Measurements from ENCODE around the gene CERS4. TPM values are rescaled to one million over a fixed set of nuclear protein-coding genes. Genes with fewer than 3 reads are reported as not detected.
A peak's percentile ranks its signal among the peaks of the same experiment; 100 is the strongest.

CERS4 gene
- total RNA-seq, 1 donor, result 4.0 TPM

GRCh38 chr19:8307400-8307964 lies 98.3 kb downstream of the CERS4 start:
- H2AFZ ChIP-seq (ENCODE audit: low read length), result peak overlapping the region; percentile 88

GRCh38 chr19:8307965-8308866 lies 99.0 kb downstream of the CERS4 start, which contains the start of gene CD320:
Gene CD320, minus strand, starts transcription at chr19:8308358. Its CDS starts 68 bp downstream, at chr19:8308290.
- H2AFZ ChIP-seq (ENCODE audit: low read length), result peak within 1 kb of the TSS; percentile 88
- no peak for TF ChIP-seq CTCF (IDR thresholded peaks at IDR 0.05; ENCODE audit: extremely low read depth, low read depth, low read length)
- H3K4me3 ChIP-seq (ENCODE audit: insufficient read depth, low read length), result peak within 1 kb of the TSS; percentile 75
- H3K9me3 ChIP-seq (ENCODE audit: low read depth, low read length), result no peaks in the 10 kb centered on the region
- no peaks in the 10 kb centered on the region for H3K79me2 ChIP-seq (ENCODE audit: insufficient read depth, low read length)
- H3K36me3 ChIP-seq (ENCODE audit: insufficient read depth, low read length), result peaks cover 17% of the 10 kb centered on the region
- peak within 1 kb of the TSS; percentile 87 for H3K4me2 ChIP-seq (ENCODE audit: insufficient read depth, low read length)
- no peaks in the 10 kb centered on the region for H3K27me3 ChIP-seq (ENCODE audit: insufficient read depth, low read length)
- H4K20me1 ChIP-seq (ENCODE audit: insufficient read depth, low read length), result no peaks in the 10 kb centered on the region
- peak; percentile 99 for DNase-seq (ENCODE audit: insufficient read length, low spot score, missing footprints)
- peak within 1 kb of the TSS; percentile 46 for H3K27ac ChIP-seq (ENCODE audit: low read depth, low read length)
- peaks cover 14% of the 10 kb centered on the region for H3K4me1 ChIP-seq (ENCODE audit: insufficient read depth, low read length)

More at GRCh38 chr19:8307400-8307964, 98.3 kb downstream of the CERS4 start:
- peak overlapping the region; percentile 87 for H3K4me2 ChIP-seq (ENCODE audit: insufficient read depth, low read length)
- no peaks in the 10 kb centered on the region for H3K9me3 ChIP-seq (ENCODE audit: low read depth, low read length)
- H3K79me2 ChIP-seq (ENCODE audit: insufficient read depth, low read length), result no peaks in the 10 kb centered on the region
- DNase-seq (ENCODE audit: insufficient read length, low spot score, missing footprints), result peak; percentile 72
- H3K27me3 ChIP-seq (ENCODE audit: insufficient read depth, low read length), result no peaks in the 10 kb centered on the region
- peaks cover 17% of the 10 kb centered on the region for H3K36me3 ChIP-seq (ENCODE audit: insufficient read depth, low read length)
- peak overlapping the region; percentile 75 for H3K4me3 ChIP-seq (ENCODE audit: insufficient read depth, low read length)
- H4K20me1 ChIP-seq (ENCODE audit: insufficient read depth, low read length), result no peaks in the 10 kb centered on the region
- TF ChIP-seq CTCF (IDR thresholded peaks at IDR 0.05; ENCODE audit: extremely low read depth, low read depth, low read length), result no peak
- H3K27ac ChIP-seq (ENCODE audit: low read depth, low read length), result peak overlapping the region; percentile 46
- peaks cover 14% of the 10 kb centered on the region for H3K4me1 ChIP-seq (ENCODE audit: insufficient read depth, low read length)

GRCh38 chr19:8308891-8309291 lies 99.7 kb downstream of the CERS4 start:
- no peak overlapping the region for H2AFZ ChIP-seq (ENCODE audit: low read length)
- no peaks in the 10 kb centered on the region for H4K20me1 ChIP-seq (ENCODE audit: insufficient read depth, low read length)
- no peak for TF ChIP-seq CTCF (IDR thresholded peaks at IDR 0.05; ENCODE audit: extremely low read depth, low read depth, low read length)
- no peak overlapping the region for H3K27ac ChIP-seq (ENCODE audit: low read depth, low read length)
- H3K79me2 ChIP-seq (ENCODE audit: insufficient read depth, low read length), result no peaks in the 10 kb centered on the region
- H3K4me2 ChIP-seq (ENCODE audit: insufficient read depth, low read length), result peak overlapping the region; percentile 87
- peaks cover 14% of the 10 kb centered on the region for H3K4me1 ChIP-seq (ENCODE audit: insufficient read depth, low read length)
- H3K27me3 ChIP-seq (ENCODE audit: insufficient read depth, low read length), result no peaks in the 10 kb centered on the region
- H3K9me3 ChIP-seq (ENCODE audit: low read depth, low read length), result no peaks in the 10 kb centered on the region
- DNase-seq (ENCODE audit: insufficient read length, low spot score, missing footprints), result no peak
- H3K4me3 ChIP-seq (ENCODE audit: insufficient read depth, low read length), result peak overlapping the region; percentile 75
- peaks cover 21% of the 10 kb centered on the region for H3K36me3 ChIP-seq (ENCODE audit: insufficient read depth, low read length)
